ENCODE results near the gene FARP1.

- TF ChIP-seq EP300 (IDR thresholded peaks at IDR 0.05; ENCODE audit: low read depth in 2 of 2, low read length in 2 of 2), result no peak
- TF ChIP-seq EP300 (CRISPR knock-in tag; IDR thresholded peaks at IDR 0.05; ENCODE audit: borderline replicate concordance), result no peak
- TF ChIP-seq, protein P1, sequence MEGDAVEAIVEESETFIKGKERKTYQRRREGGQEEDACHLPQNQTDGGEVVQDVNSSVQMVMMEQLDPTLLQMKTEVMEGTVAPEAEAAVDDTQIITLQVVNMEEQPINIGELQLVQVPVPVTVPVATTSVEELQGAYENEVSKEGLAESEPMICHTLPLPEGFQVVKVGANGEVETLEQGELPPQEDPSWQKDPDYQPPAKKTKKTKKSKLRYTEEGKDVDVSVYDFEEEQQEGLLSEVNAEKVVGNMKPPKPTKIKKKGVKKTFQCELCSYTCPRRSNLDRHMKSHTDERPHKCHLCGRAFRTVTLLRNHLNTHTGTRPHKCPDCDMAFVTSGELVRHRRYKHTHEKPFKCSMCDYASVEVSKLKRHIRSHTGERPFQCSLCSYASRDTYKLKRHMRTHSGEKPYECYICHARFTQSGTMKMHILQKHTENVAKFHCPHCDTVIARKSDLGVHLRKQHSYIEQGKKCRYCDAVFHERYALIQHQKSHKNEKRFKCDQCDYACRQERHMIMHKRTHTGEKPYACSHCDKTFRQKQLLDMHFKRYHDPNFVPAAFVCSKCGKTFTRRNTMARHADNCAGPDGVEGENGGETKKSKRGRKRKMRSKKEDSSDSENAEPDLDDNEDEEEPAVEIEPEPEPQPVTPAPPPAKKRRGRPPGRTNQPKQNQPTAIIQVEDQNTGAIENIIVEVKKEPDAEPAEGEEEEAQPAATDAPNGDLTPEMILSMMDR (CRISPR knock-in tag; IDR thresholded peaks at IDR 0.05), result no peak
- no peak for TF ChIP-seq TP53 (CRISPR knock-in tag; conservative IDR thresholded peaks at IDR 0.05)
- no peak for TF ChIP-seq TARDBP (CRISPR knock-in tag; IDR thresholded peaks at IDR 0.05)
- TF ChIP-seq POLR2A (IDR thresholded peaks at IDR 0.05; ENCODE audit: insufficient read depth in 1 of 2, low read depth in 2 of 2, low read length in 2 of 2), result no peak
- TF ChIP-seq, protein P2, sequence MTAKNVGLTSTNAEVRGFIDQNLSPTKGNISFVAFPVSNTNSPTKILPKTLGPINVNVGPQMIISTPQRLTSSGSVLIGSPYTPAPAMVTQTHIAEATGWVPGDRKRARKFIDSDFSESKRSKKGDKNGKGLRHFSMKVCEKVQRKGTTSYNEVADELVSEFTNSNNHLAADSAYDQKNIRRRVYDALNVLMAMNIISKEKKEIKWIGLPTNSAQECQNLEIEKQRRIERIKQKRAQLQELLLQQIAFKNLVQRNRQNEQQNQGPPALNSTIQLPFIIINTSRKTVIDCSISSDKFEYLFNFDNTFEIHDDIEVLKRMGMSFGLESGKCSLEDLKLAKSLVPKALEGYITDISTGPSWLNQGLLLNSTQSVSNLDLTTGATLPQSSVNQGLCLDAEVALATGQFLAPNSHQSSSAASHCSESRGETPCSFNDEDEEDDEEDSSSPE (CRISPR knock-in tag; IDR thresholded peaks at IDR 0.05), result no peak
Observed at GRCh38 chr13:98494769-98495168, 351.9 kb downstream of the FARP1 start.

All from HepG2 (cell line).